Activated CD4-positive, alpha-beta memory T cell treated with anti-CD3 and anti-CD28 coated beads for 36 hours (primary cell): ENCODE results near the gene ZCCHC2. TPM values are rescaled to one million over a fixed set of nuclear protein-coding genes. Genes with fewer than 3 reads are reported as not detected.

ENCODE experiments used
- CTCF ChIA-PET: fragments of 350-600 bp; sonication (Branson Sonifier 250); formaldehyde crosslinking; loops from one replicate; lab custom pipeline; 2021; ENCODE audit warnings: antibody characterized with exemption, inconsistent platforms; lab: Charles Lee
- POLR2A ChIA-PET: fragments of 350-600 bp; sonication (Branson Sonifier 250); formaldehyde crosslinking; loops from one replicate; lab custom pipeline; 2021; ENCODE audit warnings: antibody characterized with exemption; lab: Charles Lee
- DNase-seq: peaks from one replicate; pipeline ENCODE4 v3.0.0-alpha.2; 2020
- H3K27ac Mint-ChIP-seq: one replicate; pipeline ENCODE4 v1.8.0; 2021; ENCODE audit warnings: mixed read lengths
- H3K27me3 Mint-ChIP-seq: one replicate; pipeline ENCODE4 v1.8.0; 2021; ENCODE audit warnings: mixed read lengths
- H3K36me3 Mint-ChIP-seq: one replicate; pipeline ENCODE4 v1.8.0; 2021; ENCODE audit warnings: mixed read lengths
- H3K4me1 Mint-ChIP-seq: one replicate; pipeline ENCODE4 v1.8.0; 2021; ENCODE audit warnings: low read depth, mixed read lengths
- H3K4me3 Mint-ChIP-seq: one replicate; pipeline ENCODE4 v1.8.0; 2021; ENCODE audit warnings: mild to moderate bottlenecking, mixed read lengths
- H3K9me3 Mint-ChIP-seq: one replicate; pipeline ENCODE4 v1.8.0; 2021; ENCODE audit warnings: mixed read lengths
- intact Hi-C: fragments of 100-400 bp; cut with micrococcal nuclease; formaldehyde crosslinking; loops from one replicate; pipeline ENCODE4 v1.15.1; 2023
- total RNA-seq, 2 experiments: library from RNA; stranded (reverse); gene quantifications; one replicate each; pipeline ENCODE4 v1.2.3, GENCODE V29; 2021

ZCCHC2 gene
- total RNA-seq, 2 experiments from 2014 or later, result 24.9 to 27.5 TPM

DNA sequence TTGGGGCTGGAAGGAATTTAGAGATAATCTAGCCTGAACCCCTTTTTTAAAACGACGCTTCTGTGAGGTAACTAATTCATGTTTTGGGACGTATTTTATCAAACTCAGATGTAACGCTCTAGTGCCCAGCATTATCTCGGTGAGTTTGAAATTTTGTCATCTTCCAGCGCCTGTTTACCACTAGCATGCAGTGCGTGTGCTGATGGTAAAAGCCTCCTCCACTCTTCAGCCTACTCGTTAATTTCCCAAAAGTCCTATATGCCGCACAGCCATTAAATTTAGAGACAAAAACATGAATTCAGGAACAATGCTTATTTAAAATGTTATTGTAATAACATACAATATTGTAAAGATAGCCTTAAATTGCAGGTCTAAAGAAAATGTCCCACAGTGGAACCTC is 2.8 kb downstream of the ZCCHC2 start:
- Mint-ChIP-seq H3K27me3 (no peaks in the 10 kb centered on the region), H3K9me3 (no peaks in the 10 kb centered on the region), H3K4me1 (peaks cover 33% of the 10 kb centered on the region), H3K36me3 (peaks cover 12% of the 10 kb centered on the region), H3K4me3 (peak overlapping the region; percentile 94), H3K27ac (peak overlapping the region; percentile 94)
- CTCF ChIA-PET, result no interaction called here
- POLR2A ChIA-PET, result interaction anchor here (1.0 kb wide), 1 partner anchor 186 kb away, joined by 3 read pairs; no protein-coding TSS in a partner anchor
- intact Hi-C loops, result loop anchor here (1.0 to 10.0 kb wide), 9 partner anchors 29 to 635 kb away; partner anchors contain the start of genes PHLPP1, PIGN and RELCH
- no peak for DNase-seq

DNA sequence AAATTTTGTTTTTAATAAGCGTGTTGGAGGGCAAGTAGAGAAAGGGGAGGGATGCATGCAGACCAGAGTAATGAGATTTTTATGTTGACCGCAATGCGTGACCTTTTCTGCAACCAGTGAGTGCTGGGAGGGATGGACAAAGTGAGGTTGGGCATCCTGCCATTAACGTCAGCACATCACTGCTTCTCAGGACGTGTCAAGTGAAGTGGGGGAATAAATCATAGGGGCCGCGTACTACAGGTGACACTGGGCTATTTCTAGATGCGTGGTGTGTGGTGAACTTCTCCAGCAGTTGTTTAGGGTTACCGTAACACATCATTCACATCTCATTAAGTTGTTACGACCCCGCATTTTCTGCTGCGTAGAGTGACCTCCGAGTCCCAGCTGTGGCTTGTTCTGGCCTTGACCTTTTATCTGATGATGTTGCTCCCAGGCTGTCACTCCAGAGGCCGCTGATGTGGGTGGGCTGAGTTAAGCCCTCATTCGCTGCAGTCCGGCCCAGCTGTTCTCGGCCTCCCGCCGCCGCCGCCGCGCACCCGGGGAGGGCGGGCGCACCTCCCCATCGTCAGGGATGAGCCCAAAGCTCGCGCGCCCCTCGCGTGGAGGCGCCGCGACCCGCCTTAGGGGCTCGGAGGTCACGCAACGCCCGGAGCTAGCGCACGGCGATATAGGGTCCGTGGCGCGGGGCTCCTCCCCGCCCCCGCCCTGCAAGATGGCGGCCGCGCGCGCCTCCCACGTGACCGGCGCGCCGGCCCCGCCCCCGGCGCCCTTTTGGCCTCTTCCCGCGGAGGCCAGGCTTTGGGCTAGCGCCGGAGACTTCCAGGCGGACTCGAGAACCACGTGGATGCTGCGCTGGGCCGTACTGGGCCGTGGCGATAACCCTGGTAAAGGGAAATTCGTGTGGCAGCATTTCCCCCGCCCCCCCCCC is 3.5 kb downstream of the ZCCHC2 start:
- ChIA-PET POLR2A (interaction anchor here (0.6 to 1.5 kb wide), 5 partner anchors 20 to 344 kb away, joined by 3 to 5 read pairs (median 3); no protein-coding TSS in a partner anchor), CTCF (interaction anchor here (1.0 to 2.1 kb wide), 3 partner anchors 20 to 101 kb away, joined by 3 to 6 read pairs (median 3); no protein-coding TSS in a partner anchor)
- H3K27me3 Mint-ChIP-seq, result no peaks in the 10 kb centered on the region
- peak overlapping the region; percentile 94 for H3K4me3 Mint-ChIP-seq
- H3K9me3 Mint-ChIP-seq, result no peaks in the 10 kb centered on the region
- peak; percentile 83 for DNase-seq
- H3K4me1 Mint-ChIP-seq, result peaks cover 36% of the 10 kb centered on the region
- peak overlapping the region; percentile 94 for H3K27ac Mint-ChIP-seq
- intact Hi-C loops, result loop anchor here (1.0 to 10.0 kb wide), 9 partner anchors 28 to 634 kb away; partner anchors contain the start of genes PHLPP1, PIGN and RELCH
- peaks cover 12% of the 10 kb centered on the region for H3K36me3 Mint-ChIP-seq

DNA sequence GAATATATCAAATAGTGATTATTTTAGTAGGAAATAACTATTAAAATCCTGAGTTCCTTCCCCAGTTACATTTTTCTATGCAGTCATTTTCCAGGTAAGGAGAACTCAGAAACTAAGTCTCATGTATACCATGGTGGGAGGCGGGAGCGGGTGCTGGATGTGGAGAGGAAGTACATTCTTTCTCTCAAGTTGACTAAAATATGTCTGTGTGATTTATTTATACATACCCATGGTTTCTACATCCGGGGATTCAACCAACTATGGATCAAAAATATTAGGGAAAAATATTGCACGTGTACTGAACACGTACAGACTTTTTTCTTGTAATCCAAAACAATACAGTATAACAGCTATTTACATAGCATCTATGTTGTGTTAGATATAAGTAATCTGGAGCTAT is 6.8 kb downstream of the ZCCHC2 start:
- Mint-ChIP-seq H3K36me3 (peaks cover 14% of the 10 kb centered on the region), H3K4me1 (peaks cover 49% of the 10 kb centered on the region), H3K4me3 (no peak overlapping the region), H3K27ac (no peak overlapping the region), H3K27me3 (no peaks in the 10 kb centered on the region), H3K9me3 (no peaks in the 10 kb centered on the region)
- CTCF ChIA-PET, result interaction anchor here (2.3 kb wide), 1 partner anchor 104 kb away, joined by 6 read pairs; no protein-coding TSS in a partner anchor
- intact Hi-C loops, result loop anchor here (5.0 to 10.0 kb wide), 2 partner anchors 82 to 575 kb away; no protein-coding TSS in a partner anchor
- POLR2A ChIA-PET, result no interaction called here
- no peak for DNase-seq

DNA sequence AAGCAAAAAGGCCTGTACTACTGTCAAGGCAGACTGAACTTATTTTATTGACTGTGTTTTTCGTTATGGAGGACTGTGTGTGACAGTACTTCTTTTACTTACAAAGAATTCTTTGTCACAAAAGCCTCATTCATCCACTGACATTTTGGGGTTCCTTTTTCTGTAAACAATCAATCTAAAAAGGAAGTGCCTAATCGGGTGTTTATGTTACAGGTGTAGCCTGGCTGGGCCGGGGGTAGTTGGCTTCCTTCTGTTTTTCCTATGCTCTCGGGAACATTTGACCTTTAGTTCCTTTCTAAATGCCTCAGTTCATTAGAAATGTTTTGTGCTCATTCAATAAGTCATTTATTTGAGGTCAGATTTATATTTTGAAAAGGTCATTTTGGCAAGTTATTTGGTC is 8.3 kb downstream of the ZCCHC2 start:
- Mint-ChIP-seq H3K36me3 (peaks cover 4% of the 10 kb centered on the region), H3K9me3 (no peaks in the 10 kb centered on the region), H3K4me3 (no peak overlapping the region), H3K27me3 (no peaks in the 10 kb centered on the region), H3K27ac (no peak overlapping the region), H3K4me1 (peaks cover 58% of the 10 kb centered on the region)
- DNase-seq, result no peak
- intact Hi-C loops, result no loop called here
- CTCF ChIA-PET, result interaction anchor here (0.6 to 2.3 kb wide), 6 partner anchors 25 to 490 kb away, joined by 3 to 6 read pairs (median 4); no protein-coding TSS in a partner anchor
- POLR2A ChIA-PET, result no interaction called here

DNA sequence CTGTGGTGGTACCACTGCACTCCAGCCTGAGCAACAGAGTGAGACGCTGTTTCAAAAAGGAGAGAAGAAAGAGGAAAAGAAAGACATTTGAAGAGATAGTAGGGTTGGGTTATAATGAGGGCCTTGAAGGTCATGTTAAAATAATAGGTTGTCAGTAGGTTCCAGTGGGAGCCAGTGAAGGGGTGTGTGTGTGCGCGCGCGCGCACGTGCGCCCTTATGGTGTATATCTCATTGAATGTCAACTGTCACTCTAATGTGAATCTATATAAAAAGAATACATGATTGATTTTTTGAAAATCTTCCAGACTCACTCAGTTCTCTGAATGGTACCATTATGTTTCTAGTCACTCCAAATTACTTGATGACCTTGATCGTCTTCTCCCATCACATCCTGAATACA is 9.1 kb downstream of the ZCCHC2 start:
- DNase-seq, result no peak
- ChIA-PET POLR2A (no interaction called here), CTCF (no interaction called here)
- peaks cover 4% of the 10 kb centered on the region for H3K36me3 Mint-ChIP-seq
- H3K4me3 Mint-ChIP-seq, result no peak overlapping the region
- peaks cover 64% of the 10 kb centered on the region for H3K4me1 Mint-ChIP-seq
- no peaks in the 10 kb centered on the region for H3K27me3 Mint-ChIP-seq
- H3K9me3 Mint-ChIP-seq, result no peaks in the 10 kb centered on the region
- H3K27ac Mint-ChIP-seq, result no peak overlapping the region
- intact Hi-C loops, result no loop called here

DNA sequence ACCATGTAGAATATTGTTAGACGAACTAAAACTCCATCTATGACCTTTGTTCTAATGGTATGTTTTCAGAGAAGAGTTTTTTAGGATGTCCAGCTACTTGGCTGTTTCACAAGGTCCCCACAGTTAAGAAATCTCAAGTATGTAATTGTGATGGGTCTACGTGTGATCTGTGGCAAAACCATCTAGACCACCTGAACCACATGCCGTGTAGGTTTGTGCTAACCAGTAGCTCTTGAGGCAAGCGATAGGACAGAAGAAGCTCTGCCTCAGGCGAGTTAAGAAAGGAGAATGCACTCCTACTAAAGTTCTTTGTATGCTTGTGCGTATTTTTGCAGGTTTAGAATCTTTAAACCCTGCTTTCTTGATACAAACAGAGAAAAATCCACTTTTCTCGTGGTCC is 13.2 kb downstream of the ZCCHC2 start:
- no peak overlapping the region for H3K27ac Mint-ChIP-seq
- DNase-seq, result no peak
- ChIA-PET POLR2A (no interaction called here), CTCF (interaction anchor here (0.6 kb wide), 1 partner anchor 115 kb away, joined by 4 read pairs; no protein-coding TSS in a partner anchor)
- H3K36me3 Mint-ChIP-seq, result peaks cover 4% of the 10 kb centered on the region
- intact Hi-C loops, result no loop called here
- no peaks in the 10 kb centered on the region for H3K27me3 Mint-ChIP-seq
- H3K9me3 Mint-ChIP-seq, result no peaks in the 10 kb centered on the region
- no peak overlapping the region for H3K4me3 Mint-ChIP-seq
- peaks cover 54% of the 10 kb centered on the region for H3K4me1 Mint-ChIP-seq

DNA sequence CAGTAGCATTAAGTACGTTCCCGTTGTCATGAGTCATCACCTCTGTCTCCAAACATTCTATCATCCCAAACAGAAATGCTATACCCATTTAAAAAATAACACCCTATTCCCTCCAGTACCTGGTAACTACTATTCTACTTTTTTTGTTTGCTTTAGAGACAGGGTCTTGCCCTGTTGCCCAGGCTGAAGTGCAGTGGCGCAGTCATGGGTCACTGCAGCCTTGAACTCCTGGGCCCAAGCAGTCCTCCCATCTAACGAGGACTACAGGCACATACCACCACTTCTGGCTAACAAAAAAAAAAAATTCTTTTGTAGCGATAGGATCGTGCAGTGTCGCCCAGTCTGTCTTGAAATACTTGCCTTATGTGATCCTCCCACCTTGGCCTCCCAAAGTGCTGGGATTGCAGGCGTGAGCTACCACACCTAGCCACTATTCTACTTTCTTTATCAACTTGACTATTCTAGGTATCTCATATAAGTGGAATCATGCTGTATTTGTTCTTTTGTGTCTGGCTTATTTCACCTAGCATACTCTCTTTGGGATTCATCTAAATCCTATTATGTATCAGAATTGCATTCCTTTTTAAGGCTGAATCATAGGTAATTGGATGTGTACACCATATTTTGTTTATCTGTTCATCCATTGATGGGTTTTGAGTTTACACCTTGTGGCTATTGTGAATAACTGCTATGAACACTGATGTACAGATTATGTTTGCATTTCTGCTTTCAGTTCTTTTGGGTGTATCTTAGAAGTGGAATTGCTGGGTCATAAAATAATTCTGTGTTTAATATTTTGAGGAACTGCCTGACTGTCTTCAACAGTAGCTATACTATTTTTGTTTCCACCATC is 14.4 kb downstream of the ZCCHC2 start:
- Mint-ChIP-seq H3K9me3 (no peaks in the 10 kb centered on the region), H3K27me3 (no peaks in the 10 kb centered on the region), H3K4me3 (no peak overlapping the region), H3K27ac (no peak overlapping the region), H3K4me1 (peaks cover 43% of the 10 kb centered on the region), H3K36me3 (peaks cover 4% of the 10 kb centered on the region)
- intact Hi-C loops, result no loop called here
- ChIA-PET POLR2A (interaction anchor here (0.6 to 0.7 kb wide), 2 partner anchors 268 to 896 kb away, joined by 3 to 6 read pairs; no protein-coding TSS in a partner anchor), CTCF (interaction anchor here (0.6 kb wide), 1 partner anchor 65 kb away, joined by 5 read pairs; no protein-coding TSS in a partner anchor)
- DNase-seq, result no peak

DNA sequence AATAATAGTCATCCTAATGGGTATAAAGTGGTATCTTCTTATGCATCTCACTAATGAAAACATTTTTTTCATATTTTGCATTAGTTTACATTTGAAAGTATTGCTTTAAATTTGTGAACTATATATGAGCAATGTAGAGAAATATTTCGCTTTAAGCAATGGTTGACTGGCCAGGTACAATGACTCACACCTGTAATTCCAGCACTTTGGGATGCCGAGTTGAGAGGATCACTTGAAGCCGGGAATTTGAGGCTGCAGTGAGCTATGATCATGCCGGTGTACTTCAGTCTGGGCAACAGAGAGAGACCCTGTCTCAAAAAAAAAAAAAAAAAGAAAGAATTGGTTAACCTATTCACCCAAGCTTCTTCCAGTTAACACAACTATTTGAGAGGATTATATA is 15.1 kb downstream of the ZCCHC2 start:
- H3K9me3 Mint-ChIP-seq, result no peaks in the 10 kb centered on the region
- no peak overlapping the region for H3K27ac Mint-ChIP-seq
- DNase-seq, result no peak
- peaks cover 6% of the 10 kb centered on the region for H3K36me3 Mint-ChIP-seq
- H3K4me1 Mint-ChIP-seq, result peaks cover 39% of the 10 kb centered on the region
- ChIA-PET CTCF (interaction anchor here (0.8 to 0.9 kb wide), 2 partner anchors 15 to 48 kb away, joined by 3 read pairs; no protein-coding TSS in a partner anchor), POLR2A (interaction anchor here (0.6 kb wide), 1 partner anchor 269 kb away, joined by 6 read pairs; no protein-coding TSS in a partner anchor)
- no peaks in the 10 kb centered on the region for H3K27me3 Mint-ChIP-seq
- intact Hi-C loops, result no loop called here
- H3K4me3 Mint-ChIP-seq, result no peak overlapping the region

DNA sequence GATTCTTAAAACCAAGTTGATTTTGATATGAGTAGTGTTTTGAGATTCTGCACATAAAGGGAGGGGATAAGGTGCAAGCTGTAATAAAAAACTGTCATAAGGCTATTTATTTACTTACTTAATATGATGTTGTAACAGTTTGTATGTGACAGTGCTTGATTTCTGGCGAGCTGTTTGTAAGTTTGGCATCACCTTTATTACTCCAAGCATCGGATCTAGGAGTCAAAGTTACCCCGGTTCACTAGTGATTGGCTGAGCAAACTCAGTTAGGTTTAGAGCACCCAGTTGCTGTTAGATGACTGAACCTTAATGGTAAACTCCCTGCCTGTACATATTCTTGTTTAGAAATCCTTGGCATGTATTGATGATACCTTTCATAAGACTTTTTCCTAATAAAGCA is 16.1 kb downstream of the ZCCHC2 start:
- H3K27me3 Mint-ChIP-seq, result no peaks in the 10 kb centered on the region
- H3K9me3 Mint-ChIP-seq, result no peaks in the 10 kb centered on the region
- intact Hi-C loops, result no loop called here
- H3K27ac Mint-ChIP-seq, result no peak overlapping the region
- no peak for DNase-seq
- H3K36me3 Mint-ChIP-seq, result peaks cover 13% of the 10 kb centered on the region
- peaks cover 38% of the 10 kb centered on the region for H3K4me1 Mint-ChIP-seq
- ChIA-PET POLR2A (no interaction called here), CTCF (interaction anchor here (0.8 to 0.9 kb wide), 2 partner anchors 14 to 47 kb away, joined by 3 read pairs; no protein-coding TSS in a partner anchor)
- no peak overlapping the region for H3K4me3 Mint-ChIP-seq

DNA sequence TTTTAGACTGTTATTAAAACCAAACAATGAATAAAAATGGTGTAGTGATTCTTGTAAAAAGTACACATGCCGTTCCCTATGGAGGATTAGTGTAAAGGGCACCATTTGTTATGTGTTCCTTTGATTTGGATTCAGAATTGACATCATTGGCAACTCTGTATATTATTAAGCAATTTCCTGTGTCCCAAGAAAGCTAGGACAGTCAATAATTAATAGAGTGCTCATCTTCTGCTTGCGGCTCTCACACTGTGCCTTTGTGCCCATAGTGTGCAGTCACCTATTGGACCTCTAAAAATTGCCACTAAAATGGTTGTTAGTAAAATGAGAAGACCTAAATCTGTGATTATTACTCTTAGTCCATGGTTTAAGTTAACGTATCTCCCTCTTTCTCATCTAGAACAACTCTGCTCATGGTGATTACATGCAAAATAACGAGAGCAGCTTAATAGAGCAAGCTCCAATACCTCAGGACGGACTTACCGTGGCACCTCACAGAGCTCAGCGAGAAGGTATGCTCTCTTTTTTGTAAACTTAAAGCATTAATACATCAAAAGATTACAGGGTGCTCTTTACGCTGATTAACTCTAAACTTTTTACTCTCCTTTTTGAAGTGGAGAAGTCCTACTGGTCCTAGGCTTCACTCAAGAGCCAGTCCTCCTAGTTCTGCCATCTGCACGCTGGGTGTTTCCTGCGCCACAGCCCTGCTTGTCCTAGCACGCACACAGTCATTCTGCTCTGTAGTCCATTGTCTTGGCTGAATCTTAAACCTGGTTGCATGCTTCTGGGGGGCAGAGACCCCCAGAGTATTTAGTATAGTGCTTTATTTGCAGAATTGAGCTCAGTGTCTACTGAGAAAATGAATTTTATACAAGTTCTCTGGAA is 16.7 kb downstream of the ZCCHC2 start:
- Mint-ChIP-seq H3K9me3 (no peaks in the 10 kb centered on the region), H3K36me3 (peaks cover 17% of the 10 kb centered on the region), H3K4me3 (no peak overlapping the region), H3K4me1 (peaks cover 32% of the 10 kb centered on the region), H3K27ac (no peak overlapping the region), H3K27me3 (no peaks in the 10 kb centered on the region)
- POLR2A ChIA-PET, result no interaction called here
- DNase-seq, result no peak
- CTCF ChIA-PET, result interaction anchor here (0.6 kb wide), 1 partner anchor 264 kb away, joined by 3 read pairs; no protein-coding TSS in a partner anchor
- intact Hi-C loops, result no loop called here
